ENCODE results near the gene NFE2L2.
"Not testable (repeated sequence)": the region's sequence is repeated elsewhere in the genome, so short reads cannot be mapped to it uniquely, and the experiment has no call there.

The NFE2L2 gene

GRCh38 chr2:177255227-177255601 is 9.3 kb downstream of the NFE2L2 start:
- DNase-seq = no peak

GRCh38 chr2:177254433-177255226 is 9.9 kb downstream of the NFE2L2 start:
- DNase-seq = no peak

GRCh38 chr2:177253704-177254103 is 10.8 kb downstream of the NFE2L2 start:
- DNase-seq = no peak

GRCh38 chr2:177252808-177253531 is 11.6 kb downstream of the NFE2L2 start:
- no peak for DNase-seq

- DNase-seq = no peak
Observed at GRCh38 chr2:177251165-177251542, 13.4 kb downstream of the NFE2L2 start.

GRCh38 chr2:177250461-177250860 is 14.1 kb downstream of the NFE2L2 start:
- no peak for DNase-seq

GRCh38 chr2:177249038-177249437 is 15.5 kb downstream of the NFE2L2 start:
- no peak for DNase-seq

GRCh38 chr2:177247693-177248262 is 16.7 kb downstream of the NFE2L2 start:
- no peak for DNase-seq

- DNase-seq = not testable (repeated sequence)
Observed at GRCh38 chr2:177246523-177247030, 17.9 kb downstream of the NFE2L2 start.

- no peak for DNase-seq
Observed at GRCh38 chr2:177246000-177246399, 18.5 kb downstream of the NFE2L2 start.

- DNase-seq = no peak
Observed at GRCh38 chr2:177245010-177245422, 19.5 kb downstream of the NFE2L2 start.

GRCh38 chr2:177244244-177244771 is 20.2 kb downstream of the NFE2L2 start:
- no peak for DNase-seq

GRCh38 chr2:177243476-177243875 is 21.1 kb downstream of the NFE2L2 start:
- no peak for DNase-seq

GRCh38 chr2:177243073-177243472 is 21.5 kb downstream of the NFE2L2 start:
- no peak for DNase-seq

GRCh38 chr2:177242121-177242987 is 22.2 kb downstream of the NFE2L2 start:
- DNase-seq = peak; percentile 22

GRCh38 chr2:177241711-177242120 is 22.8 kb downstream of the NFE2L2 start:
- DNase-seq = no peak

GRCh38 chr2:177239932-177240630 is 24.4 kb downstream of the NFE2L2 start:
- DNase-seq = no peak

GRCh38 chr2:177239053-177239452 is 25.5 kb downstream of the NFE2L2 start:
- DNase-seq = no peak

- DNase-seq = no peak
Observed at GRCh38 chr2:177237932-177238331, 26.6 kb downstream of the NFE2L2 start.

GRCh38 chr2:177235855-177236437 is 28.6 kb downstream of the NFE2L2 start:
- DNase-seq = no peak

- no peak for DNase-seq
Observed at GRCh38 chr2:177234267-177234666, 30.3 kb downstream of the NFE2L2 start.
